HCT116 (cell line): ENCODE measurements around the gene MRPS12. TPM values are rescaled to one million over a fixed set of nuclear protein-coding genes. Genes with fewer than 3 reads are reported as not detected.

Experiments used
- ATAC-seq: fragments of 200-7000 bp; cut with Tn5 transposase; 2 replicates; pipeline ENCODE4 v1.9.1; 2020; ENCODE audit warnings: mild to moderate bottlenecking, moderate library complexity
- BruUV-seq: library from RNA; stranded (reverse); fragments of 400-500 nt; replicated peaks from 2 replicates; lab custom pipeline; 2021; lab: Mats Ljungman, UMichigan
- CTCF ChIA-PET: fragments of 300-600 bp; sonication (Branson Sonifier 250); formaldehyde crosslinking; loops from one replicate; lab custom pipeline; 2021; ENCODE audit warnings: antibody characterized with exemption; lab: Charles Lee
- POLR2A ChIA-PET: fragments of 300-600, 350-600 bp; sonication (Branson Sonifier 250); formaldehyde crosslinking; loops from one replicate; lab custom pipeline; 2021; ENCODE audit warnings: antibody characterized with exemption; lab: Charles Lee
- RAD21 ChIA-PET, 2 experiments: fragments of 300-600 bp; sonication (Branson Sonifier 250); formaldehyde crosslinking; loops; one replicate each; lab custom pipeline; 2023; ENCODE audit warnings: low total read pairs in 2 of 2; ENCODE audit not compliant: uncharacterized antibody in 2 of 2, unreplicated experiment in 2 of 2, low non-redundant PET in 1 of 2; lab: Charles Lee
- DNase-seq: peaks from one replicate; pipeline ENCODE4 v3.0.0-alpha.2; 2010; ENCODE audit warnings: low read depth, low spot score
- H2AFZ ChIP-seq: fragments of 200-600 bp; shearing (Covaris generic), sonication (generic); 2 replicates; pipeline ENCODE4 v1.6.1; 2017; ENCODE audit warnings: low read depth, mixed run types, mixed read lengths, antibody characterized with exemption, low read length; ENCODE audit not compliant: poor library complexity, severe bottlenecking
- H3K27ac ChIP-seq: 2 replicates; pipeline ENCODE4 v1.5.1; 2012; ENCODE audit warnings: low read depth, low read length
- H3K27me3 ChIP-seq: fragments of 200-600 bp; sonication (generic); 2 replicates; pipeline ENCODE4 v1.6.1; 2016; ENCODE audit warnings: mixed run types, low read length, mixed read lengths; ENCODE audit not compliant: insufficient read depth
- H3K36me3 ChIP-seq, 2 experiments: fragments of 200-500 bp in 1 of 2; fragments of 200-600 bp in 1 of 2; sonication (Bioruptor generic) in 1 of 2; sonication (generic) in 1 of 2; 2 replicates each; pipeline versions ENCODE4 v1.5.1 to v1.6.1; 2014 to 2016; ENCODE audit warnings: low read length in 2 of 2, inconsistent platforms in 1 of 2, mixed read lengths in 1 of 2, mixed run types in 1 of 2; ENCODE audit not compliant: insufficient read depth in 2 of 2, control insufficient read depth in 1 of 2
- H3K4me1 ChIP-seq, 2 experiments: fragments of 200-600 bp in 1 of 2; sonication (generic) in 1 of 2; 2 replicates each; pipeline versions ENCODE4 v1.5.1 to v1.6.1; 2012 to 2017; ENCODE audit warnings: low read length in 2 of 2, inconsistent platforms in 1 of 2, mild to moderate bottlenecking in 1 of 2, mixed read lengths in 1 of 2, mixed run types in 1 of 2, moderate library complexity in 1 of 2; ENCODE audit not compliant: insufficient read depth in 2 of 2, control insufficient read depth in 1 of 2
- H3K4me2 ChIP-seq: fragments of 200-600 bp; sonication (generic); 2 replicates; pipeline ENCODE4 v1.6.1; 2017; ENCODE audit warnings: mixed run types, low read length, mixed read lengths
- H3K4me3 ChIP-seq, 2 experiments: fragments of 200-600 bp in 1 of 2; sonication (generic) in 1 of 2; replicated peaks in 1 of 2; 2 replicates each; pipeline ENCODE4 v1.5.1; 2011 to 2016; ENCODE audit warnings: low read length in 2 of 2, control low read depth in 1 of 2, low read depth in 1 of 2, mild to moderate bottlenecking in 1 of 2, mixed read lengths in 1 of 2, mixed run types in 1 of 2
- H3K79me2 ChIP-seq: fragments of 200-600 bp; sonication (generic); 2 replicates; pipeline ENCODE4 v1.6.1; 2017; ENCODE audit warnings: mild to moderate bottlenecking, mixed run types, low read length, moderate library complexity, mixed read lengths; ENCODE audit not compliant: insufficient read depth
- H3K9ac ChIP-seq: fragments of 200-600 bp; sonication (generic); 2 replicates; pipeline ENCODE4 v1.6.1; 2016; ENCODE audit warnings: low read length, mixed read lengths
- H3K9me2 ChIP-seq: fragments of 200-600 bp; sonication (generic), shearing (Covaris generic); 2 replicates; pipeline ENCODE4 v1.6.1; 2017; ENCODE audit warnings: mixed run types, mild to moderate bottlenecking, moderate library complexity; ENCODE audit not compliant: insufficient read depth
- H3K9me3 ChIP-seq, 2 experiments: fragments of 200-500 bp in 1 of 2; fragments of 200-600 bp in 1 of 2; sonication (Bioruptor generic) in 1 of 2; sonication (generic) in 1 of 2; 2 replicates each; pipeline ENCODE4 v1.6.1; 2014 to 2017; ENCODE audit warnings: low read length in 2 of 2, mixed read lengths in 2 of 2, inconsistent platforms in 1 of 2, low read depth in 1 of 2, mild to moderate bottlenecking in 1 of 2, mixed run types in 1 of 2, moderate library complexity in 1 of 2; ENCODE audit not compliant: control insufficient read depth in 1 of 2, insufficient read depth in 1 of 2
- H4K20me1 ChIP-seq: fragments of 200-600 bp; sonication (generic), shearing (Covaris generic); 2 replicates; pipeline ENCODE4 v1.6.1; 2017; ENCODE audit warnings: mixed run types, mild to moderate bottlenecking, moderate library complexity; ENCODE audit not compliant: insufficient read depth
- EZH2 ChIP-seq: fragments of 200-600 bp; sonication (generic); IDR thresholded peaks from 2 replicates; pipeline ENCODE4 v1.6.1; 2017; ENCODE audit warnings: antibody characterized with exemption, mixed run types
- EZH2phosphoT487 ChIP-seq: fragments of 200-600 bp; IDR thresholded peaks from 2 replicates; pipeline ENCODE4 v1.6.1; 2018; ENCODE audit warnings: antibody characterized with exemption, borderline replicate concordance
- FOSL1 ChIP-seq: IDR thresholded peaks from 2 replicates; pipeline ENCODE4 v1.6.1; 2012; ENCODE audit warnings: low read depth
- POLR2AphosphoS5 ChIP-seq: IDR thresholded peaks from 2 replicates; pipeline ENCODE4 v1.6.1; 2011; ENCODE audit warnings: mild to moderate bottlenecking, low read depth, low read length, moderate library complexity
- RAD21 ChIP-seq: IDR thresholded peaks from 2 replicates; pipeline ENCODE4 v1.6.1; 2012; ENCODE audit warnings: low read depth, mild to moderate bottlenecking
- SRF ChIP-seq: IDR thresholded peaks from 2 replicates; pipeline ENCODE4 v1.6.1; 2012; ENCODE audit warnings: low read depth
- intact Hi-C: fragments of 100-400 bp; cut with micrococcal nuclease; formaldehyde crosslinking; loops from 2 replicates; pipeline ENCODE4 v1.10.0; 2022
- total RNA-seq: library from RNA; stranded (reverse); gene quantifications from one replicate; pipeline ENCODE4 v1.2.1, GENCODE V29; 2021; ENCODE audit not compliant: unreplicated experiment
- TF ChIP-seq, protein P1 (sequence below): IDR thresholded peaks from 2 replicates; pipeline ENCODE4 v1.6.1; 2012
- TF ChIP-seq, protein P2 (sequence below): IDR thresholded peaks from 2 replicates; pipeline ENCODE4 v1.6.1; 2012; ENCODE audit warnings: low read depth

Gene MRPS12
- total RNA-seq, 1 experiment from 2014 or later = 97.7 TPM

DNA sequence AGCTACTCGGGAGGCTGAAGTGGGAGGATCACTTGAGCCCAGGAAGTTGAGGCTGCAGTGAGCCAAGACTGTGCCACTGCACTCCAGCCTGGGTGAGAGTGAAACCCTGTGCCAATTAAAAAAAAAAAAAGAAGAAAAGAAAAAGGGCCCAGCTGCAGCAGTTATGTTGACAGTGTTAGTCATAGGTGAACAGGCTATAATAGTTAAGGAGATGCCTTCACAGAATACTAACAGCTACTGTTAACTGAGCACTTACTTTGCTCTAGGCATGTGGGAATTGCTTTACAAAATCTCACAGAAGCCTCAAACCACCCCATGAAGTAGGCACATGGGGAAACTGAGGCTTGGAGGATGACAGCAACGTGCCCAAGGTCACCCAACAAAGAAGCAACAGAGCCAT lies 40.9 kb downstream of the MRPS12 start:
- H3K4me1 ChIP-seq = peaks cover 8 to 19% of the 10 kb centered on the region in 2 experiments; a peak in 3 of 4 replicates
- RAD21 ChIA-PET = interaction anchor here (0.5 kb wide), 2 partner anchors 27 to 66 kb away, joined by 3 read pairs; no protein-coding TSS in a partner anchor
- TF ChIP-seq, protein P1, sequence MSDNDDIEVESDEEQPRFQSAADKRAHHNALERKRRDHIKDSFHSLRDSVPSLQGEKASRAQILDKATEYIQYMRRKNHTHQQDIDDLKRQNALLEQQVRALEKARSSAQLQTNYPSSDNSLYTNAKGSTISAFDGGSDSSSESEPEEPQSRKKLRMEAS = no peak
- no peak for TF ChIP-seq EZH2phosphoT487
- TF ChIP-seq, protein P2, sequence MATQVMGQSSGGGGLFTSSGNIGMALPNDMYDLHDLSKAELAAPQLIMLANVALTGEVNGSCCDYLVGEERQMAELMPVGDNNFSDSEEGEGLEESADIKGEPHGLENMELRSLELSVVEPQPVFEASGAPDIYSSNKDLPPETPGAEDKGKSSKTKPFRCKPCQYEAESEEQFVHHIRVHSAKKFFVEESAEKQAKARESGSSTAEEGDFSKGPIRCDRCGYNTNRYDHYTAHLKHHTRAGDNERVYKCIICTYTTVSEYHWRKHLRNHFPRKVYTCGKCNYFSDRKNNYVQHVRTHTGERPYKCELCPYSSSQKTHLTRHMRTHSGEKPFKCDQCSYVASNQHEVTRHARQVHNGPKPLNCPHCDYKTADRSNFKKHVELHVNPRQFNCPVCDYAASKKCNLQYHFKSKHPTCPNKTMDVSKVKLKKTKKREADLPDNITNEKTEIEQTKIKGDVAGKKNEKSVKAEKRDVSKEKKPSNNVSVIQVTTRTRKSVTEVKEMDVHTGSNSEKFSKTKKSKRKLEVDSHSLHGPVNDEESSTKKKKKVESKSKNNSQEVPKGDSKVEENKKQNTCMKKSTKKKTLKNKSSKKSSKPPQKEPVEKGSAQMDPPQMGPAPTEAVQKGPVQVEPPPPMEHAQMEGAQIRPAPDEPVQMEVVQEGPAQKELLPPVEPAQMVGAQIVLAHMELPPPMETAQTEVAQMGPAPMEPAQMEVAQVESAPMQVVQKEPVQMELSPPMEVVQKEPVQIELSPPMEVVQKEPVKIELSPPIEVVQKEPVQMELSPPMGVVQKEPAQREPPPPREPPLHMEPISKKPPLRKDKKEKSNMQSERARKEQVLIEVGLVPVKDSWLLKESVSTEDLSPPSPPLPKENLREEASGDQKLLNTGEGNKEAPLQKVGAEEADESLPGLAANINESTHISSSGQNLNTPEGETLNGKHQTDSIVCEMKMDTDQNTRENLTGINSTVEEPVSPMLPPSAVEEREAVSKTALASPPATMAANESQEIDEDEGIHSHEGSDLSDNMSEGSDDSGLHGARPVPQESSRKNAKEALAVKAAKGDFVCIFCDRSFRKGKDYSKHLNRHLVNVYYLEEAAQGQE = no peak
- no peak for TF ChIP-seq POLR2AphosphoS5
- no peak for TF ChIP-seq EZH2
- TF ChIP-seq FOSL1 = no peak
- no peak for TF ChIP-seq RAD21
- TF ChIP-seq SRF = no peak
- TF ChIP-seq, all 23 proteins: peak for 0
- DNase-seq = no peak
- ChIA-PET POLR2A (no interaction called here), CTCF (interaction anchor here (1.9 kb wide), 1 partner anchor 41 kb away, joined by 5 read pairs; the partner anchor contains the start of genes MRPS12 and SARS2)
- Histone ChIP-seq H3K27me3 (no peaks in the 10 kb centered on the region), H3K9me2 (no peaks in the 10 kb centered on the region), H2AFZ (no peak overlapping the region), H3K27ac (no peak overlapping the region), H3K79me2 (peaks cover 16% of the 10 kb centered on the region), H3K9ac (no peak overlapping the region), H3K4me3 (no peak overlapping the region), H3K9me3 (no peaks in the 10 kb centered on the region), H3K4me2 (no peak overlapping the region), H4K20me1 (no peaks in the 10 kb centered on the region), H3K36me3 (no peaks in the 10 kb centered on the region; a peak in 1 of 4 replicates)
- intact Hi-C loops = no loop called here
- BruUV-seq = no TSS peak
- no peak for ATAC-seq
